HCT116 (cell line): ENCODE data around the gene EIF4G3.

Experiments used
- CTCF ChIP-seq, 3 experiments: fragments of 200-600 bp in 1 of 3; sonication (generic) in 1 of 3; IDR thresholded peaks in 2 of 3; conservative IDR thresholded peaks in 1 of 3; 2 replicates each; pipeline ENCODE4 v1.5.1; 2012 to 2017; ENCODE audit warnings: low read depth in 2 of 3, low read length in 2 of 3, antibody characterized with exemption in 1 of 3, borderline replicate concordance in 1 of 3, control low read depth in 1 of 3, mild to moderate bottlenecking in 1 of 3, mixed read lengths in 1 of 3, mixed run types in 1 of 3, moderate library complexity in 1 of 3; ENCODE audit not compliant: insufficient read depth in 1 of 3
- EZH2 ChIP-seq: fragments of 200-600 bp; sonication (generic); IDR thresholded peaks from 2 replicates; pipeline ENCODE4 v1.6.1; 2017; ENCODE audit warnings: antibody characterized with exemption, mixed run types
- JUND ChIP-seq: IDR thresholded peaks from 2 replicates; pipeline ENCODE4 v1.6.1; 2012
- POLR2A ChIP-seq: IDR thresholded peaks from 2 replicates; pipeline ENCODE4 v1.7.0; 2011; ENCODE audit warnings: borderline replicate concordance; ENCODE audit not compliant: insufficient read depth, insufficient read length; ENCODE audit errors: extremely low read depth
- POLR2AphosphoS5 ChIP-seq: IDR thresholded peaks from 2 replicates; pipeline ENCODE4 v1.6.1; 2011; ENCODE audit warnings: mild to moderate bottlenecking, low read depth, low read length, moderate library complexity
- REST ChIP-seq: IDR thresholded peaks from 2 replicates; pipeline ENCODE4 v1.6.1; 2012; ENCODE audit warnings: low read depth
- ZBTB33 ChIP-seq: IDR thresholded peaks from 2 replicates; pipeline ENCODE4 v1.6.1; 2011; ENCODE audit warnings: mild to moderate bottlenecking, low read length, moderate library complexity; ENCODE audit not compliant: insufficient replicate concordance; ENCODE audit errors: extremely low read depth
- ZNF274 ChIP-seq: fragments of 200-500 bp; sonication (Bioruptor generic); IDR thresholded peaks from 2 replicates; pipeline ENCODE4 v1.6.1; 2014; ENCODE audit warnings: mild to moderate bottlenecking, low read depth, low read length, inconsistent platforms

- TF ChIP-seq ZBTB33, result no peak
- TF ChIP-seq POLR2A, result no peak
- TF ChIP-seq REST, result no peak
- no peak for TF ChIP-seq JUND
- no peak for TF ChIP-seq EZH2
- TF ChIP-seq POLR2AphosphoS5, result no peak
- TF ChIP-seq CTCF (IDR thresholded peaks at IDR 0.05 in 2 of 3, conservative IDR thresholded peaks at IDR 0.05 in 1 of 3; ENCODE audit: borderline replicate concordance in 1 of 3, insufficient read depth in 1 of 3, low read depth in 2 of 3, low read length in 2 of 3), result no peak
- no peak for TF ChIP-seq ZNF274
Observed at GRCh38 chr1:21005466-21006239, 171.0 kb downstream of the EIF4G3 start.
